HEK293T (cell line): ENCODE results near the gene KRTAP9-2.
"Not testable (repeated sequence)": the region's sequence is repeated elsewhere in the genome, so short reads cannot be mapped to it uniquely, and the experiment has no call there.

Experiments used
- BHLHE40 ChIP-seq: fragments of 450-650 bp; IDR thresholded peaks from 2 replicates; pipeline ENCODE4 v1.6.1; 2016; ENCODE audit warnings: mild to moderate bottlenecking, moderate library complexity, borderline replicate concordance
- CTBP1 ChIP-seq: fragments of 450-650 bp; IDR thresholded peaks from 2 replicates; pipeline ENCODE4 v1.6.1; 2016; ENCODE audit warnings: borderline replicate concordance
- ELF4 ChIP-seq: fragments of 450-650 bp; IDR thresholded peaks from 2 replicates; pipeline ENCODE4 v1.6.1; 2017; ENCODE audit warnings: antibody characterized with exemption
- FOXA1 ChIP-seq: fragments of 450-650 bp; IDR thresholded peaks from 2 replicates; pipeline ENCODE4 v1.6.1; 2016; ENCODE audit warnings: mild to moderate bottlenecking
- LEF1 ChIP-seq: fragments of 450-650 bp; IDR thresholded peaks from 2 replicates; pipeline ENCODE4 v1.6.1; 2017; ENCODE audit warnings: mild to moderate bottlenecking, borderline replicate concordance
- TF ChIP-seq, protein P1 (sequence below): fragments of 450-650 bp; IDR thresholded peaks from 2 replicates; pipeline ENCODE4 v1.6.1; 2016

DNA sequence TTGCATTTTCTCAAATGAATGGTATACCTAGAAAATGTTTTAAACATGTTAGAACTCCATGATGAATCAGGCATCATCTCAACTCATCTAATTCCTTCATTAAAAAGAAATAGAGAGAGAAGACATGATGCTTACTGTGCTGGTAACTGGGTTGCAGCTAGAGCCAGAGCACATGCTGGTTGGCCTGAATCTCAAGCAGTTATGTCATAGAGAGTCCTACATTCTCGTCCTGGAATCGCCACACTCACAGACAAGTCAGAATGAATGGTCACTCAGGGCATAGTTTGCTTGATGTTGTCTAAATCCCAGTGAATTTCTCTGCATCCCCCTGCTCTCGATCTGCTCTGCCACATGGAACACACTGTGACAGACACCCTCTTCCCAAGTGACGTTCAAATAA is 10.7 kb downstream of the KRTAP9-2 start:
- TF ChIP-seq BHLHE40, FOXA1, CTBP1, LEF1, ELF4: not testable (repeated sequence)
- TF ChIP-seq, protein P1, sequence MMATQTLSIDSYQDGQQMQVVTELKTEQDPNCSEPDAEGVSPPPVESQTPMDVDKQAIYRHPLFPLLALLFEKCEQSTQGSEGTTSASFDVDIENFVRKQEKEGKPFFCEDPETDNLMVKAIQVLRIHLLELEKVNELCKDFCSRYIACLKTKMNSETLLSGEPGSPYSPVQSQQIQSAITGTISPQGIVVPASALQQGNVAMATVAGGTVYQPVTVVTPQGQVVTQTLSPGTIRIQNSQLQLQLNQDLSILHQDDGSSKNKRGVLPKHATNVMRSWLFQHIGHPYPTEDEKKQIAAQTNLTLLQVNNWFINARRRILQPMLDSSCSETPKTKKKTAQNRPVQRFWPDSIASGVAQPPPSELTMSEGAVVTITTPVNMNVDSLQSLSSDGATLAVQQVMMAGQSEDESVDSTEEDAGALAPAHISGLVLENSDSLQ, result not testable (repeated sequence)
